Measurements from ENCODE around the gene DCUN1D2.
A peak's percentile ranks its signal among the peaks of the same experiment; 100 is the strongest.

DNA sequence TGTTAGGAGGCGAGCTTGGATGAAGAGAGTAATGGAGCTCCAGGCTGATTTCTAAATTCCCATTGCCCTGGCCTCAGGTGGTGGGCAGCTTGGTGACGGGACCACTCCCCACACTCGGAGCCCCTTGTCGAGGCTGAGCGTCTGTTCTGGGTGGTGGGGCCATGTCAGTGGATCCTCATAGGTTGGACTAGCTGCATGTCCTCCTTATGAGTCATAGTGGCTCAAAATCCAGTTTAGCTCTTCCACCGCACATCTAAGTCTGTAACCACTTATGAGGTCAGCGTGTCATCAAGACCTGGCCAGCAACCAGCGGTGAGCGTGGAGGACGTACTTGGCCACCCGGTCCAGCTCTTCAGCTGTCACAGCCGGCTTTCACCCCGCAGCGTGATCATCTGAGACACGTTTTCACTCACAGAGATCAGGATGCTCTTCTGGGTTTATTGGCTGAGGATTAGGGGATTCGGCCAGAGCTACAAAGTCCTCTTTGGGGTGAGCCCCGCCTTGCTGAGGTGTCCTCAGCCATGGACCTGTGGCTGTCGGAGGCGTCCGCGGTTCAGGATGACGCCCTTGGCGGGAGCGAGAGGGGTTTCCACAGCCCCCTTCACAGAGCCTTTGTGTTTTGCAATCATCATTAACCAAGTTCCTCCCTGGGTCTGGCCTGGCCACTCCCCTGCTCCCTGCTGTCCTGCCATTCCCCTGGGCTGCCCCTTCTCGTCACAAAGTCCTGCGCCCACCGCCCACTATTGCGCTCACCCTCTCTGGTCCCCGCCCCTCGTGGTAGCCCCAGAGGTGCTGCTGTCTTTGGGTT, 79.1 kb downstream of the DCUN1D2 start:
- TF ChIP-seq, protein P1, sequence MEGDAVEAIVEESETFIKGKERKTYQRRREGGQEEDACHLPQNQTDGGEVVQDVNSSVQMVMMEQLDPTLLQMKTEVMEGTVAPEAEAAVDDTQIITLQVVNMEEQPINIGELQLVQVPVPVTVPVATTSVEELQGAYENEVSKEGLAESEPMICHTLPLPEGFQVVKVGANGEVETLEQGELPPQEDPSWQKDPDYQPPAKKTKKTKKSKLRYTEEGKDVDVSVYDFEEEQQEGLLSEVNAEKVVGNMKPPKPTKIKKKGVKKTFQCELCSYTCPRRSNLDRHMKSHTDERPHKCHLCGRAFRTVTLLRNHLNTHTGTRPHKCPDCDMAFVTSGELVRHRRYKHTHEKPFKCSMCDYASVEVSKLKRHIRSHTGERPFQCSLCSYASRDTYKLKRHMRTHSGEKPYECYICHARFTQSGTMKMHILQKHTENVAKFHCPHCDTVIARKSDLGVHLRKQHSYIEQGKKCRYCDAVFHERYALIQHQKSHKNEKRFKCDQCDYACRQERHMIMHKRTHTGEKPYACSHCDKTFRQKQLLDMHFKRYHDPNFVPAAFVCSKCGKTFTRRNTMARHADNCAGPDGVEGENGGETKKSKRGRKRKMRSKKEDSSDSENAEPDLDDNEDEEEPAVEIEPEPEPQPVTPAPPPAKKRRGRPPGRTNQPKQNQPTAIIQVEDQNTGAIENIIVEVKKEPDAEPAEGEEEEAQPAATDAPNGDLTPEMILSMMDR (IDR thresholded peaks at IDR 0.05 in 4 of 5, conservative IDR thresholded peaks at IDR 0.05 in 1 of 5): no peak
- TF ChIP-seq POLR2A (IDR thresholded peaks at IDR 0.05): peak; percentile 75 to 85
